ENCODE measurements around the gene CDH13. TPM values are rescaled to one million over a fixed set of nuclear protein-coding genes. Genes with fewer than 3 reads are reported as not detected.

Gene CDH13
- total RNA-seq, 1 donor, result 102 TPM

DNA sequence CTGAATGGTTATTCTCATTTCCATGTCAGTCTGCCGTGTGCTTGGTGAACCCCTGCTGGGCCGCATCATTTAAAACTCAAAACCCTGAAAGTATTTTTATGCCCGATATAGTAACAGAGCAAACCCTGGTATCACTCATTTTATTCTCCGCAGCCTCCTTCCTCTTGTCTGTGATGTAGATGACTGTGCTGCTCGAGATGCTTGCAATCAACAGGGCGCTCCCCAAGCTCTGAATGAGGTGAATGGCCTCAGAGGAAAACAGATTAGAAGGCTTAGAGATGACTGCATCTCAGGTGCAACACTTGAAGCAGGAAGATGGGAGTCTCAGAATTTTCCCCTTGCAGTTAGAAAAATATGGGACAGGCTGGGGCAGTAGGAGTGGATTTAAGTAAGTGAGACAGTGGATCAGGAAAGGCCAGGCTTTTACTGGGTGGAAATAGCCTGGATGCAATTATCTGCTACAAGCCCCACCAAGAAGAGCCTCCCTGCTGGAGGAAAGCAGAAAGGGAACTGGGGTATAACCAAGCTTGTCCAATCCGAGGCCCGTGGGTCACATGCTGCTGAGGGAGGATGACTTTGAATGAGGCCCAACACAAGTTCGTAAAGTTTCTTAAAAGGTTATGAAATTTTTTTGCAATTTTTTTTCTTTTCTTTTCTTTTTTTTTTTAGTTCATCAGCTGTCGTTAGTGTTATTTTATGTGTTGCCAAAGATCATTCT lies 166.9 kb downstream of the CDH13 start:
- no peak overlapping the region for H3K27ac ChIP-seq (ENCODE audit: low read depth, low read length)
- H3K27me3 ChIP-seq (ENCODE audit: insufficient read depth, low read length), result no peaks in the 10 kb centered on the region
- no peaks in the 10 kb centered on the region for H3K9me3 ChIP-seq (ENCODE audit: low read depth, low read length)
- no peaks in the 10 kb centered on the region for H3K36me3 ChIP-seq (ENCODE audit: insufficient read depth, low read length)
- H3K4me3 ChIP-seq (ENCODE audit: insufficient read depth, low read length), result no peak overlapping the region
- no peaks in the 10 kb centered on the region for H3K4me1 ChIP-seq (ENCODE audit: insufficient read depth, low read length)
- H3K79me2 ChIP-seq (ENCODE audit: insufficient read depth, low read length), result no peaks in the 10 kb centered on the region
- H4K20me1 ChIP-seq (ENCODE audit: insufficient read depth, low read length), result no peaks in the 10 kb centered on the region
- DNase-seq (ENCODE audit: insufficient read length, low spot score, missing footprints), result no peak
- no peak overlapping the region for H2AFZ ChIP-seq (ENCODE audit: low read length)
- TF ChIP-seq, protein P1, sequence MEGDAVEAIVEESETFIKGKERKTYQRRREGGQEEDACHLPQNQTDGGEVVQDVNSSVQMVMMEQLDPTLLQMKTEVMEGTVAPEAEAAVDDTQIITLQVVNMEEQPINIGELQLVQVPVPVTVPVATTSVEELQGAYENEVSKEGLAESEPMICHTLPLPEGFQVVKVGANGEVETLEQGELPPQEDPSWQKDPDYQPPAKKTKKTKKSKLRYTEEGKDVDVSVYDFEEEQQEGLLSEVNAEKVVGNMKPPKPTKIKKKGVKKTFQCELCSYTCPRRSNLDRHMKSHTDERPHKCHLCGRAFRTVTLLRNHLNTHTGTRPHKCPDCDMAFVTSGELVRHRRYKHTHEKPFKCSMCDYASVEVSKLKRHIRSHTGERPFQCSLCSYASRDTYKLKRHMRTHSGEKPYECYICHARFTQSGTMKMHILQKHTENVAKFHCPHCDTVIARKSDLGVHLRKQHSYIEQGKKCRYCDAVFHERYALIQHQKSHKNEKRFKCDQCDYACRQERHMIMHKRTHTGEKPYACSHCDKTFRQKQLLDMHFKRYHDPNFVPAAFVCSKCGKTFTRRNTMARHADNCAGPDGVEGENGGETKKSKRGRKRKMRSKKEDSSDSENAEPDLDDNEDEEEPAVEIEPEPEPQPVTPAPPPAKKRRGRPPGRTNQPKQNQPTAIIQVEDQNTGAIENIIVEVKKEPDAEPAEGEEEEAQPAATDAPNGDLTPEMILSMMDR (IDR thresholded peaks at IDR 0.05; ENCODE audit: extremely low read depth, low read depth, low read length), result no peak
- H3K4me2 ChIP-seq (ENCODE audit: insufficient read depth, low read length), result no peak overlapping the region

DNA sequence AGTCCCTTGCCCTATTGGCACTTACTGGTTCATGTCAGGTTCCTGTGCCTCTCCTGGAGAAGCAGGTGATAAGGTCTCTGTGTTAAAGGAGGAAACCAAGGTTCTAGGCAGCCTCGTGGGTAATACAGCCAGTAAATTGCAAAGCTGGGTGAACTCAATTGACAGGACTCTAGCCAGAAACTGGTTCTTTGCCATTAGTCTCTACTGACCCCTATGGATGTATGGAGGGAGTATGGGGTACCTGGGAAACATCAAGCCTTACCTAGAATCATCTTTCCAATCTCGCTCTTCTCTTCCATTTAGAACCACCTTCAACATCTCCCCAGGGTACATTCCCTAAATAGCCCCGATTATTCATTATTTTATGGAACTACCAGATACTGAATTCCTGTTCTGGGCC lies 169.3 kb downstream of the CDH13 start:
- H2AFZ ChIP-seq (ENCODE audit: low read length), result no peak overlapping the region
- H3K4me1 ChIP-seq (ENCODE audit: insufficient read depth, low read length), result no peaks in the 10 kb centered on the region
- no peaks in the 10 kb centered on the region for H3K27me3 ChIP-seq (ENCODE audit: insufficient read depth, low read length)
- no peak overlapping the region for H3K27ac ChIP-seq (ENCODE audit: low read depth, low read length)
- H3K4me2 ChIP-seq (ENCODE audit: insufficient read depth, low read length), result no peak overlapping the region
- H4K20me1 ChIP-seq (ENCODE audit: insufficient read depth, low read length), result no peaks in the 10 kb centered on the region
- TF ChIP-seq, protein P1 (IDR thresholded peaks at IDR 0.05; ENCODE audit: extremely low read depth, low read depth, low read length), result no peak
- no peaks in the 10 kb centered on the region for H3K9me3 ChIP-seq (ENCODE audit: low read depth, low read length)
- no peaks in the 10 kb centered on the region for H3K36me3 ChIP-seq (ENCODE audit: insufficient read depth, low read length)
- DNase-seq (ENCODE audit: insufficient read length, low spot score, missing footprints), result no peak
- no peak overlapping the region for H3K4me3 ChIP-seq (ENCODE audit: insufficient read depth, low read length)
- no peaks in the 10 kb centered on the region for H3K79me2 ChIP-seq (ENCODE audit: insufficient read depth, low read length)

DNA sequence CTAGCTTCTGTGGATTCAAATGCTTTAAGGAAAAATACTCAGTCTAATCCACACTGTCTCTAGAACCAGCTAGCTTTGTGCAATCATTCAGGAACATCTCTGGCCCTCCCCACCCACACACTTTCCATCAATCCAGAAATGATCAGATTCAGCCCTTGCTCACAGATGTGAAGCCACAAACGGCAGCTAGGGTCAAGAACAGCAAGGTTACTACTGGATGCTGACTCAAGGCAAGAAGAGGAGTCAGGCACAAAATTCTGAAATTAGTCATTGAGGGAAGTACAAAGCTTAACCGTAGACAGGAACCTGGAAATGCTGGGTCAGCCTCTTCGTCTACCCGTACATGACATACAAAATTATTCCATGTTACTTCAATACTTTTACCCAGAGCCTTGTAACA lies 174.6 kb downstream of the CDH13 start:
- no peak overlapping the region for H3K27ac ChIP-seq (ENCODE audit: low read depth, low read length)
- no peak overlapping the region for H3K4me2 ChIP-seq (ENCODE audit: insufficient read depth, low read length)
- no peak overlapping the region for H2AFZ ChIP-seq (ENCODE audit: low read length)
- no peaks in the 10 kb centered on the region for H3K79me2 ChIP-seq (ENCODE audit: insufficient read depth, low read length)
- no peaks in the 10 kb centered on the region for H3K9me3 ChIP-seq (ENCODE audit: low read depth, low read length)
- no peaks in the 10 kb centered on the region for H3K27me3 ChIP-seq (ENCODE audit: insufficient read depth, low read length)
- DNase-seq (ENCODE audit: insufficient read length, low spot score, missing footprints), result no peak
- H3K4me1 ChIP-seq (ENCODE audit: insufficient read depth, low read length), result peaks cover 2% of the 10 kb centered on the region
- TF ChIP-seq, protein P1 (IDR thresholded peaks at IDR 0.05; ENCODE audit: extremely low read depth, low read depth, low read length), result no peak
- no peaks in the 10 kb centered on the region for H3K36me3 ChIP-seq (ENCODE audit: insufficient read depth, low read length)
- no peak overlapping the region for H3K4me3 ChIP-seq (ENCODE audit: insufficient read depth, low read length)
- H4K20me1 ChIP-seq (ENCODE audit: insufficient read depth, low read length), result no peaks in the 10 kb centered on the region

DNA sequence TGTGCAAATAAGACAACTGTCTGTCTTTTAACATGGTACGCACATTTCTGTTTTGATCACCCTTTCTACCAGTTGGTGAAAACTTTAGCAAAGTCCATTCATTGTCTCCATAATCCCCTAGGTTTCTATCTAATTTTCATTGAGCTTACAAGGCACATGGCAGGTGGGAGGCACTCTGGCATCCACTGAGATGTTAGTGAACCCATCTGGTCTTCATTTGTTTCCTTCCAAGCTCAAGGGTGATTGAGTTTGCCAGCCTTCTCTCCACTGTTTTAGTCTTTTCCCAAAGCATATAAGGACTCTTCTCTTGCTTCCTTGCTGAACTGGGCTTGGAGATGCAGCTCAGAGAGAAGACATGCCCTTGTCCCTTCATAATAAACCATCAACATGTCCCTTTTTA lies 179.1 kb downstream of the CDH13 start:
- DNase-seq (ENCODE audit: insufficient read length, low spot score, missing footprints), result no peak
- Histone ChIP-seq H3K4me3 (ENCODE audit: insufficient read depth, low read length) (no peak overlapping the region), H3K79me2 (ENCODE audit: insufficient read depth, low read length) (no peaks in the 10 kb centered on the region), H4K20me1 (ENCODE audit: insufficient read depth, low read length) (no peaks in the 10 kb centered on the region), H3K27ac (ENCODE audit: low read depth, low read length) (no peak overlapping the region), H3K4me1 (ENCODE audit: insufficient read depth, low read length) (peaks cover 2% of the 10 kb centered on the region), H3K9me3 (ENCODE audit: low read depth, low read length) (no peaks in the 10 kb centered on the region), H2AFZ (ENCODE audit: low read length) (no peak overlapping the region), H3K4me2 (ENCODE audit: insufficient read depth, low read length) (no peak overlapping the region), H3K27me3 (ENCODE audit: insufficient read depth, low read length) (no peaks in the 10 kb centered on the region), H3K36me3 (ENCODE audit: insufficient read depth, low read length) (no peaks in the 10 kb centered on the region)
- TF ChIP-seq, protein P1 (IDR thresholded peaks at IDR 0.05; ENCODE audit: extremely low read depth, low read depth, low read length), result no peak
